Measurements from ENCODE around the gene DSTYK.

DNA sequence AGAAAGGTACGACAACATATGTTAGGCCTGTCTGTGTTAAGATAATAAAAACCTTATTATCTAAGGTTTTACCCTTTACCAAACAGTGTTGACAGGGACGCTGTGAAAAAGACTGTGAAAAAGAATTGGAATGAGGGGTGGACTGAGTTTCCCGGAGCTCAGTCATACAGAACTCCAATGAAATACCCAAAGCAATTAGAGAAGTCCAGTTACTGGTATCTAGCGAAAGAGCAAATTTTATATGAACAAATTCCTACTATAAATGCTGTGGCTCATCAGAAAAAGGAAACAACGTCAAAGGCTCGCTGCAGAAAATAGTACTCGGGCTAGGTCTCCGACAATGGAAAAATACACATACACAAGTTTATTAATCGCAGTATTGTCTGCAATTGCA, 89.0 kb downstream of the DSTYK start:
- TF ChIP-seq, protein P1, sequence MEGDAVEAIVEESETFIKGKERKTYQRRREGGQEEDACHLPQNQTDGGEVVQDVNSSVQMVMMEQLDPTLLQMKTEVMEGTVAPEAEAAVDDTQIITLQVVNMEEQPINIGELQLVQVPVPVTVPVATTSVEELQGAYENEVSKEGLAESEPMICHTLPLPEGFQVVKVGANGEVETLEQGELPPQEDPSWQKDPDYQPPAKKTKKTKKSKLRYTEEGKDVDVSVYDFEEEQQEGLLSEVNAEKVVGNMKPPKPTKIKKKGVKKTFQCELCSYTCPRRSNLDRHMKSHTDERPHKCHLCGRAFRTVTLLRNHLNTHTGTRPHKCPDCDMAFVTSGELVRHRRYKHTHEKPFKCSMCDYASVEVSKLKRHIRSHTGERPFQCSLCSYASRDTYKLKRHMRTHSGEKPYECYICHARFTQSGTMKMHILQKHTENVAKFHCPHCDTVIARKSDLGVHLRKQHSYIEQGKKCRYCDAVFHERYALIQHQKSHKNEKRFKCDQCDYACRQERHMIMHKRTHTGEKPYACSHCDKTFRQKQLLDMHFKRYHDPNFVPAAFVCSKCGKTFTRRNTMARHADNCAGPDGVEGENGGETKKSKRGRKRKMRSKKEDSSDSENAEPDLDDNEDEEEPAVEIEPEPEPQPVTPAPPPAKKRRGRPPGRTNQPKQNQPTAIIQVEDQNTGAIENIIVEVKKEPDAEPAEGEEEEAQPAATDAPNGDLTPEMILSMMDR (conservative IDR thresholded peaks at IDR 0.05), result peak; percentile 77
- no peak for TF ChIP-seq ZFX (IDR thresholded peaks at IDR 0.05)

Data from C4-2B (cell line).